ENCODE results near the gene LPP.

Gene LPP

DNA sequence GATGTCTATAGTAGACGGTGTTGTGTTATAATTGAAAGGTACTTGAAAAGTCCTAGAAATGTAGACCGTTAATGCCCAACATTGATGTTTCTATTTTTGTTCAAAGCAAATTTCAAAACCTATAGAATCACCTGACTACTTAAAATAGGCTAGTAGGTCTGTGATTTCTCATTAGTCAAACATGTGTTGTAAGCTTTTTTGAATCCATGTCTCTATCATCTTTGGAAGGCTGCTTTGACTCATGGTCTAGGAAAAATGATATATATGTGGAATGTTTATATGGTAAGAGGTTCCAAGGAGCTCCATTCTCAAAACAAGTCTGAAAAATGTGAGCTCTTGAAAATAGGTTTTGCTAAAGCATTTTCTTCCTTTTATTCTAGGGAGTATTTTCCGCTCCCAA, 375.3 kb downstream of the LPP start:
- no peak for DNase-seq

- no peak for DNase-seq
Measured at GRCh38 chr3:188530226-188530625, 376.3 kb downstream of the LPP start.

DNA sequence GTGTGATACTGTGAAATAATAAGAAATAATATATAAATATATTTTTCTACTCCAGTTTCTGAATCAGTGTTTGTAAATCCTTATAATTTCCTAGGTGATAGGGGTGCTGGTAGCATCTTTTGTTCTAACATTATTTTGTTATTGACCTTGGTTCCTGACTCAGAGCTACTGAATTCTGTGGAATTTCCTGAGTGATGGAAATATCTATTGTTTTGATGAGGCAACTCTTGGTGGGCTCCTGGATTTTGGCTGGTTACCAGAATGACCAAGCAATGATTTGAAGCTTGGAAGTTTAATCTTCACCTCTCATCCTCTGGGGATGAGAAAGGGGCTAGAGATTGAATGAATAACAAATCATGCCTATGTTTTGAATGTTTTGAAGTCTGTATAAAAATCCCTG, 377.3 kb downstream of the LPP start:
- DNase-seq = no peak

- no peak for DNase-seq
Measured at GRCh38 chr3:188533172-188533571, 379.2 kb downstream of the LPP start.

DNA sequence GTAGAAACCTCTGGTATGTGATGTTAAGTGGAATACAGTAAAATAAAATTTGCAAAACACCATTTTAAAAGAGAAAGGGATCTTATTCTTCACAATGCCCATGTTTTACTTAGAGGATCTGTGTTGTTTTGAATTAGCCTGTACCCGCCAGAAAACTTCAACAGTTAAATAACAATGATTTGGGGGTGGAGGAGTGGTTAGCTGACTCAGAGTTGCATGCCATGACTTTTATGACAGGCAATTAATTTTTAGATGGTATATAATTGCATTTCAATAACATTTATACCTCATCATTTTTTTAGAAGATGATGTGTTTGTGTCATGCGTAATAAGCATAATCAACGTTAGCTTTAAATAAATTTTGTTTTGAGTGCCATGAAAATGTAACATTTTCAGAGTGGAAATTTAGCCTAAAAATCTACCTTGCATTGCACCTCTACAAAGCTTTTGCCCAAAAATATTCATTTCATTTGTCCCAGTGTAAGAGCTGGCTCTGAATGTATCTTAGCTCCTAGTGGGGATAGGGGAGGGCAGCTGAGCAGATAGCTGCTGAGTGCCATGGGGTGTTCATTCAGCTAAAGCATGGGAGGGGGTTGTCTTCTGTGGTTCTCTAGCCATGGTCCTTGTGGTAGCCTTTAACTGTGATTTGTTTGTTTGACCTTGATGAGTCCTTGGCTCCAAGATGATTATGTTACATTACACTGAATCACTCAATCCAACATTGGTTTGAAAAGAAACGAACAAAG, 379.8 kb downstream of the LPP start:
- DNase-seq = no peak

DNA sequence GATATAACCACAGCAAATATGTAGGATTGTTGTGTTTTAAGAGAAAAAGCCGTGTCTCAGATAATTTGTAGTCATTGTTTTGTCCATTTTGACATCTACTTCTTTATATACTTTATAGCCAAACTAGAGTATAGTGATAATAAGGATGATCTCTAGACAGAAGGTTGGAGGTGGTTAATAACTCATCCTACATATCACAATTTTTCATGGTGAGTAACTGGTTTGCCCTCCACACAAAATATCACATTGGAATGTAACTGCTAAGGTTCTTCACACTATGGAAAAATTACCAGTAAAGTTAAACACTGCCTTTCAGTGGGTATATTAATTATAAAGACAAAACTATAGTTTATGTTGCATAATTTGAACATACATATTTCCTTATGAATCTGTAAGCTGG, 380.7 kb downstream of the LPP start:
- no peak for DNase-seq

DNA sequence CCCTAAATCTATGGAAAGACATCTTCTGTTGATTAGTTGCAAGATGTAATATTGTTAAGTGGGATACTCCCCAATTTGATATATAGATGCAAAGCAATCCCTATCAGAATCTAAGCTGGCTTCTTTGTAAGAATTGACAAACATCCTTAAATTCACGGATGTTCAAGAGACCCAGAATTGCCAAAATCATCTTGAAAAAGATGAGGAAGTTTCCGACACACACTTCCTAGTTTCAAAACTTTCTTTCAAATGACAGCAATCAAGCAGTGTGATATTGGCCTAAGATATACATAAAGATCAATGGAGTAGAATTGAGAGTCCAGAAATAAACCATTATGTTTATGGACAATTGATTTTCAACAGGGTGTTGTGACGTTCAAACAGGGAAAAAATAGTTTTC, 383.6 kb downstream of the LPP start:
- no peak for DNase-seq

DNA sequence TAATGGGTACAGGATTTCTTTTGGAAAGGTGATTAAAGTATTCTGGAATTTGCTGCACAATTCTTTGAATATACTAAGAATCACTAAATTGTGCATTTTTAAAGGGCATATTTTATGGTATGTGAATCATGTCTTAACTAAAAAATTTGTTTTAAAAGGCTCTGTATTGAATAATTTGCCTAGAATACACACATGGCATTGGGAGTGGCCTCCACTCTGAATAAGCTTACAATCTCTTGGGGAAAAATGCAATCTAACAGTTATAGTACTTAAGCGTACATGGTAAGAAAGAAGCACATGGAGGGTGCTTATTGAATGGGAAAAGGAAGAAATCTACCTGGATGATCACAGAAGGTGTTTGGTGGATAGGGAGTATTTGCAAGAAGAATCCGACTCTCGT, 385.1 kb downstream of the LPP start:
- DNase-seq = no peak

DNA sequence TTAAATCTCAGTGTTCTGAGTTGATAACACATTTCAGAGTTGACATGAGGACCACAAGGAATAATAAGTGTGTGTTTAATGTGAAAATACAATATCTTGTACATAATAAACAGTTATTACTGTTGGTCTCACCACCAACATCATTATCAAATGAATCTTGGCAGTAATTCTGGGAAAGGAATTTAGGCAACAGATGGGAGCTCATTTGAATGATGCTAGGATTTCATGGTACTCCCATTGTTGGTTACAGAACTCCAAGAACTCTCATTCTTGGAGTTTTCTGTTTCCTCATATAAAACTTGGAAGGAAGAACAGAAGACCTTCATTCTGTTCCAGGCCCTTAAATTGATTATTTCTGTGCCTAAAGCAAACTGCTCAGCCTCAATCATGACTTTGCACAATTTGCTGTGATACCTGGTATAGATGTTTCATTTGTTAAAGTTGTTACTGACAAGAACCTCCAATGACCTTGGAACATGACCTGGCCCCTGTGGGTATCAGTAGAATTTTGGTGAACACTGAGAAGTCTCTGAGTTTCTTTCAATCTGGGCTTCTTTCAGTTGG, 385.8 kb downstream of the LPP start:
- DNase-seq = no peak

DNA sequence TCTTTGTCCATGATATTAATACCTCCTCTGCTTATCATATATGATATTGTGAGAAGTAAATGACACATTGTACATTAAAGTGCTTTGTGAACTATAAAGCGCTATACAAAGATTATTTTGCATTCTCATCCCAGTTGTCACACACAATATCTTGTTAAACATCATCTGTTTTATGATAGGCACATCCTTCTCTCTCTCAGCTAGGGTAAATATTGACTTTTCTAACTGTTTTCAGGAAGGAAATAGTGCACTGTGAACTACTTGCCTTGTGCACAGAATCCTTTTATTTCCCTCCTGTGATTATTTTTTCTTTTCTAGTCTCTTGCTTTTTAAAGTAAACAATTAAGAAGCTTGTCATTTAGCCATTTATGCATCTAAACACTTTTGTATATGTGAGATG, 388.2 kb downstream of the LPP start:
- no peak for DNase-seq

- DNase-seq = no peak
Measured at GRCh38 chr3:188544012-188544411, 390.1 kb downstream of the LPP start.

- DNase-seq = no peak
Measured at GRCh38 chr3:188546835-188547670, 393.1 kb downstream of the LPP start.

- DNase-seq = peak in 2 of 5 experiments; percentile 70 to 90
Measured at GRCh38 chr3:188553569-188553968, 399.6 kb downstream of the LPP start.

DNA sequence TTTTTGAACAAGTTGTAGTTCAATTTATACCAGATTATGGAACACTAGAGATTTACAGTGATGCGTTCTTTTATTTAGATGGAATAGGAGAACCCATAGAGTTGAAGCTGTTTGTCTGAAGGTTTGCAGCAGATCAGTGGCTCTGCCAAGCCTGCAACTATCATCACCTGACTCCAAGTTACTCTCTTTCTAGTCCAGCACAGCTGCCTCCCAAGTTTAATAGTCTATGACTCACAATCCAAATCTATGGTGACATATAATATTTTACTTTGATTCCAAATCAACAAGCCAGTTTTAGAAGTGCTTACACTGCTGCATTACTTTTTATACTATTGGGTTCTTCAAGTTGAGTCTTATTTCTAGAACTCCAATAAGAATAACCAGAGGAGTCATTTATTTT, 400.4 kb downstream of the LPP start:
- no peak for DNase-seq

DNA sequence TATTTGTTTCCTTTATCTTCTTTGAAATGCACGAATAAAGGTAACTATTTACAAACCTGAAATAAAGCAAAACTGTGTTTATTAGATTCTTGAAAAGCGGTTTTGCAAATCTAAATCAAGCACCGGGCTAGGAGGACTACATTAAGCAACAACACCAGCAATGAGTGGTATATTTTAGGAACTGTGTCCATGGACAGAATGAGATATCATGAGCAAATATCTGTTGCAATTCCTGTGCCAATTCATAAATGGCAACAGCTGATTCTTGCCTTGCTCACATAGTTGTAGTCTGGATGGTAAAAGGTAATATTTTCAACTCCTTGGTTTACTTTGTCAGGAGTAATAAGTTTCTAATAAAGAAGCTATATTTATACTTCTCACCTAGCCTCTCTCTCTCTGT, 403.3 kb downstream of the LPP start:
- DNase-seq = no peak

GRCh38 chr3:188558343-188559071, 404.6 kb downstream of the LPP start:
- DNase-seq = peak in 1 of 5 experiments; percentile 10

- DNase-seq = no peak
Measured at GRCh38 chr3:188559072-188559429, 405.1 kb downstream of the LPP start.

DNA sequence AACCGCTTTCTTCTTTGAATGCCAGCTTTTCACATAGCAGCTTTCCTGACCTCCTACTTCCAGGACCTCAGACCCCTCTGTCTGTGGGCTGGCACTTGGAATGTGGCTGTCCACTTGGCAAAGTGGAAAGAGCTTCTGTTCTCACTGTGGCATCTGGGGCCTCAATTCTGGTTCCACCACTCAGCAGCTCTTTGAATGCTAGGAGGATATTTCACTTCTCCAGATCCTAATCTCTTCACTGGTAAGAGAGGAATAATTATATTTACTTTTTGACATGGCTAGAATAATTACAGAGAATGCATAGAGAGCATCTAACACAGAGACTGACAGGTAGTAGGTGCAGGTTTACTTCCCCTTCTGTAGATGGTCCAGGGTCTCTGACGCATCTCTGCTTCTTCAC, 405.9 kb downstream of the LPP start:
- DNase-seq = no peak

DNA sequence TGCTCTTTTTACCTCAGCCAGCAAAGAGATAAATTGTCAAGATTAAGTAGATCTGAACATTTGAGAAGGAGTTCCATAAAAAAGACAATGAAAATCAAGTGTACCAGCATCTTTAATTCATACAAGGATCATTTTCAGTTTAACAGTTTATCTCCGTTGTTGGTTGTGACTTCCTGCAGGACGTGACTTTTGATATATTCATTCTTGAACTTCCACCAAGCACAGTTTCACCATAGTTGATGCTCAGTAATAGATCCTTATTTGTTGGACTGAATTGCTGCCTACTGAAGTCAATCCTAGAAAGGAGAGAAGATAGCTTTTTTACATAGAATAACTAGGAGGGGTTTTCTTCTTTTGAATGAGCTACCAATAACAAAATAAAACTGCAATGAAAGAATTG, 408.2 kb downstream of the LPP start:
- DNase-seq = peak in 1 of 5 experiments; percentile 40

DNA sequence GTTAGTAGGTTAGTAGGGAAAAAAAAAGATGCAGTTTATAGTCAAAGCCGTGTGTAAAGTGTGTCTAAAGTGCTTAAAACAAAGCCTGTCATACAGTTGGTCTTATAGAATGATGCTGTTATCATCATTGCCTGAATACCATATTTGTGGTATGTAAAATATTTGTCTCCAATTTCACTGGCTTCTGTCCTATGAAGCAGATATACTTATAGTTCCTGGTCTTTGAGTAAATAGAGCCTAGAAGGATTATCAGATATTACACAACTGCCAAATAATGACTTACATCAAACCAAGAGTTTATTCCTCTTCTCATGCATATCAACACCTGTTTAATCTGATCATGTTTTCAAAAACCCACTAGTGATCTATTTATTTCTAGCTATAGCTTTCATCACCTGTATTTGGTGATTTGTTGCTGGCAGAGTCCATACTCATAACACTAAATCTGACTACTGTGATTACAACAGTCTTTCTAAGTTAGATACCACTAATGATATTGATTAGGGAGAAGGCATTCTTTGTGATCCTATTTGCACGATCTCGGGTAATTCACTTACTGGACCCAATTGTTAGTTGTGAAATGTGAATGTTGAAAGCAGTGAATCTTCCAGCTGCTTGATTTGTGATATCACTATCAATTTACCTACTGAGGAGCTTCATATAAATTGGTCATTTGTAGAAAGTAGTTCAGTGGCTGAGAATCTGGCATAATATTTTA, 413.7 kb downstream of the LPP start:
- no peak for DNase-seq

- peak in 2 of 5 experiments; percentile 5 to 70 for DNase-seq
Measured at GRCh38 chr3:188568736-188569135, 414.8 kb downstream of the LPP start.

GRCh38 chr3:188571531-188572095, 417.7 kb downstream of the LPP start:
- DNase-seq = no peak

All from T-helper 2 cell (primary cell).